Measurements from ENCODE around the gene PPDPF. TPM values are rescaled to one million over a fixed set of nuclear protein-coding genes. Genes with fewer than 3 reads are reported as not detected.

The PPDPF gene
- total RNA-seq, 1 experiment from 2014 or later, result 149 TPM

DNA sequence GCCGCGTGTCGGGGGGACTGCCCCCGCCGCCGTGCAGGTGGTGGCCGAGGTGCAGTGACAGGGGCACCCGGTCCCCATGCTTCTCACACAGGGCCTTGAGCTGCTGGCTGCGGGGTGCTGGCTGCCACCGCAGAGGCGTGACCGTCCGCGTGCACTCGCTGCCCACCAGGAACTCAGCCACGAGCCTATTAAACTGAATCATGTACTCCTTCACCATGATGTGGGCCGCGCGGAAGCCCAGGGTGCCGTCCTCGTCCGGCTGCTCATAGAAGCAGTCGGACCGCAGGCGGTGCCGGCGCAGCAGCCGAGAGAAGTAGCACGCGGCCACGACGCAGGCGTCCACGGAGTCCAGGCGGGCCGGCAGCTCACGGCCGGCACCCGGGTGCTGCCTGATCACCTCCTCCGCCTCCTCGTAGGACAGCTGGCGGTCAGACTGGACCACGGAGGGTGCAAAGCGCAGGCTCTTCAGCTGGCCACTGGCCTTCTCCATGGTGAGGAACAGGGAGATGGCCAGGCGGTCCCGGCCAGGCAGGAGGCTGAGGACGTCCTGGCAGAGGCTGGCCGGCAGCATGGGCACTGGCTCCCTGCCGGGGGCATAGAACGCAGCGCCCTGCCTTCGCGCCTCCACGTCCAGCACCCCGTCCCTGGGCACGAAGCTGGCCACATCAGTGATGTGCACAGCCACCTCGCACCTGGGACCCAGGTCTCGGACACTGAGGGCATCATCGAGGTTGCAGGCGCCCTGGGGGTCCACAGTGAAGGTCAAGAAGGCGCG lies 43.7 kb downstream of the PPDPF start:
- Histone ChIP-seq H3K27me3 (ENCODE audit: insufficient read depth, low read length) (no peaks in the 10 kb centered on the region), H4K91ac (ENCODE audit: insufficient read length, low read depth, low read length) (no peak overlapping the region), H3K27ac (ENCODE audit: insufficient read length, low read depth, low read length) (no peak overlapping the region), H2BK12ac (ENCODE audit: insufficient read length, low read depth, low read length) (no peak overlapping the region), H4K5ac (ENCODE audit: insufficient read length, low read depth, low read length) (no peak overlapping the region), H4K8ac (replicated peaks; ENCODE audit: insufficient read length, low read depth, low read length) (no peak overlapping the region), H2BK20ac (ENCODE audit: low read depth, low read length, poor library complexity, severe bottlenecking) (no peak overlapping the region), H3K4ac (ENCODE audit: low read depth, low read length) (no peak overlapping the region), H2BK120ac (ENCODE audit: low read depth, low read length, poor library complexity, severe bottlenecking) (no peak overlapping the region), H3K9ac (ENCODE audit: extremely low read depth, insufficient read length, low read length) (no peak overlapping the region), H3K9me3 (ENCODE audit: control insufficient read depth, low read depth, low read length) (no peaks in the 10 kb centered on the region), H3K23me2 (ENCODE audit: insufficient read length, low read depth, low read length, poor library complexity, severe bottlenecking) (no peaks in the 10 kb centered on the region), H3K4me2 (ENCODE audit: insufficient read depth, insufficient read length, low read length) (no peak overlapping the region), H3K23ac (ENCODE audit: insufficient read length, low read depth, low read length) (no peak overlapping the region), H3K79me2 (ENCODE audit: insufficient read depth, low read length) (no peaks in the 10 kb centered on the region), H3T11ph (ENCODE audit: low read length) (no peak overlapping the region), H3K4me1 (ENCODE audit: insufficient read depth, low read length) (no peaks in the 10 kb centered on the region), H3K79me1 (ENCODE audit: insufficient read depth, low read depth, low read length, poor library complexity, severe bottlenecking) (no peaks in the 10 kb centered on the region), H2BK15ac (ENCODE audit: low read depth, low read length) (no peak overlapping the region), H2AFZ (ENCODE audit: low read length) (no peak overlapping the region), H4K20me1 (ENCODE audit: control insufficient read depth, insufficient read depth, insufficient read length) (no peaks in the 10 kb centered on the region), H2BK5ac (ENCODE audit: insufficient read length, low read length) (no peak overlapping the region), H3K18ac (ENCODE audit: insufficient read length, low read depth, low read length) (no peak overlapping the region), H3K56ac (ENCODE audit: insufficient read length, low read depth, low read length) (no peak overlapping the region), H2AK5ac (ENCODE audit: insufficient read length, low read length) (no peak overlapping the region), H3K14ac (ENCODE audit: insufficient read depth, low read length) (no peak overlapping the region)
- Mint-ChIP-seq H3K9me3 (no peaks in the 10 kb centered on the region), H3K4me1 (no peaks in the 10 kb centered on the region), H3K36me3 (ENCODE audit: insufficient read depth in 1 of 3, low read depth in 3 of 3) (peaks cover 3 to 6% (median 5%) of the 10 kb centered on the region in 3 experiments; a peak in 6 of 7 replicates), H3K27ac (no peak overlapping the region), H3K4me3 (no peak overlapping the region), H3K27me3 (ENCODE audit: low read depth) (no peaks in the 10 kb centered on the region)
- no peak for DNase-seq
- no CpG with 5 or more reads among the region's 62 CpGs for WGBS (ENCODE audit: extremely low coverage, insufficient read length, low lambda C conversion rate)
- TF ChIP-seq, protein P1, sequence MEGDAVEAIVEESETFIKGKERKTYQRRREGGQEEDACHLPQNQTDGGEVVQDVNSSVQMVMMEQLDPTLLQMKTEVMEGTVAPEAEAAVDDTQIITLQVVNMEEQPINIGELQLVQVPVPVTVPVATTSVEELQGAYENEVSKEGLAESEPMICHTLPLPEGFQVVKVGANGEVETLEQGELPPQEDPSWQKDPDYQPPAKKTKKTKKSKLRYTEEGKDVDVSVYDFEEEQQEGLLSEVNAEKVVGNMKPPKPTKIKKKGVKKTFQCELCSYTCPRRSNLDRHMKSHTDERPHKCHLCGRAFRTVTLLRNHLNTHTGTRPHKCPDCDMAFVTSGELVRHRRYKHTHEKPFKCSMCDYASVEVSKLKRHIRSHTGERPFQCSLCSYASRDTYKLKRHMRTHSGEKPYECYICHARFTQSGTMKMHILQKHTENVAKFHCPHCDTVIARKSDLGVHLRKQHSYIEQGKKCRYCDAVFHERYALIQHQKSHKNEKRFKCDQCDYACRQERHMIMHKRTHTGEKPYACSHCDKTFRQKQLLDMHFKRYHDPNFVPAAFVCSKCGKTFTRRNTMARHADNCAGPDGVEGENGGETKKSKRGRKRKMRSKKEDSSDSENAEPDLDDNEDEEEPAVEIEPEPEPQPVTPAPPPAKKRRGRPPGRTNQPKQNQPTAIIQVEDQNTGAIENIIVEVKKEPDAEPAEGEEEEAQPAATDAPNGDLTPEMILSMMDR (conservative IDR thresholded peaks at IDR 0.05), result no peak
